ENCODE results near the gene MYO1G.

- TF ChIP-seq CTCF (conservative IDR thresholded peaks at IDR 0.05; ENCODE audit: low read length) (no peak), EZH2phosphoT487 (IDR thresholded peaks at IDR 0.05; ENCODE audit: borderline replicate concordance) (no peak)
These were observed 38.4 kb upstream of the MYO1G start for GRCh38 chr7:45017253-45017652.

All from Loucy (cell line).